Pancreas (tissue), 10 donors: ENCODE measurements around the gene VAV2. TPM values are rescaled to one million over a fixed set of nuclear protein-coding genes. Genes with fewer than 3 reads are reported as not detected.

Source experiments
- ATAC-seq, 4 donors: fragments of 200-7000 bp; cut with Tn5 transposase; one replicate each; pipeline versions ENCODE4 v1.8.0 to v1.9.1; 2020; ENCODE audit warnings: mild to moderate bottlenecking in 4 of 4, moderate library complexity in 4 of 4
- DNase-seq, 6 donors: peaks; one replicate each; pipeline ENCODE4 v3.0.0-alpha.2; 2020
- FAIRE-seq: peaks from 2 replicates; lab custom pipeline; 2012; peaks lifted over from hg19 to GRCh38; lab: Jason Lieb, UNC
- H3K27ac ChIP-seq, 4 donors: fragments of 200-600 bp; sonication (generic); 1 replicate in 3 of 4; 2 replicates in 1 of 4; pipeline versions ENCODE4 v1.5.0 to v1.8.0; 2020
- H3K27me3 ChIP-seq, 4 donors: fragments of 200-600 bp; one replicate each; pipeline ENCODE4 v1.8.0; 2021
- H3K36me3 ChIP-seq, 3 donors: fragments of 200-600 bp; sonication (generic) in 1 of 3; one replicate each; pipeline versions ENCODE4 v1.5.0 to v1.8.0; 2020 to 2021
- H3K4me1 ChIP-seq, 3 donors: fragments of 200-600 bp; one replicate each; pipeline ENCODE4 v1.8.0; 2021
- H3K4me3 ChIP-seq, 4 donors: fragments of 200-600 bp; sonication (generic) in 2 of 4; one replicate each; pipeline versions ENCODE4 v1.5.0 to v1.8.0; 2020 to 2021
- H3K9me3 ChIP-seq, 4 donors: fragments of 200-600 bp; one replicate each; pipeline ENCODE4 v1.8.0; 2021
- CTCF ChIP-seq, 4 donors: fragments of 200-600 bp; sonication (generic) in 3 of 4; IDR thresholded peaks; one replicate each; pipeline versions ENCODE4 v1.5.0 to v1.8.0; 2021; ENCODE audit warnings: antibody characterized with exemption in 4 of 4
- WGBS, 2 donors: extraction: QIAGEN DNeasy Blood & Tissue Kit; methylation state at CpG; one replicate each; pipeline ENCODE4 v1.1.7; 2013; 5-methylcytosine and 5-hydroxymethylcytosine counted together
- intact Hi-C, 3 donors: fragments of 100-400 bp; cut with DNase I; formaldehyde crosslinking; loops; one replicate each; pipeline versions ENCODE4 v1.11.1 to v1.14.2; 2022
- polyA plus RNA-seq, 2 donors: library from polyadenylated mRNA; stranded (reverse); fragments of 200-250 nt; gene quantifications; one replicate each; pipeline ENCODE4 v1.2.3, GENCODE V29; 2013
- total RNA-seq, 6 donors: library from RNA; stranded (reverse); fragmentation: NEBNext Ultra II Directional in 4 of 6; extraction: Animal tissue kit (Norgen Biotek cat#: 25700) in 4 of 6; gene quantifications; one replicate each; pipeline versions ENCODE4 v1.2.1 to v1.2.4, GENCODE V29; 2021 to 2023
- donor health status: healthy with polysubstance abuse.
- donor health status: DM: no; HTN: no; CAD: no; lungs with moderate emphysema.
- donor health status: DM: no; HTN: no; CAD: no.
- donor health status: control.
- donor health status: control.
- donor health status: Bipolar disorder and iron deficiency.
- donor health status: DM: yes; HTN: yes; CAD: no.
- donor health status: DM: no; HTN: no; CAD: no.
- donor health status: DM: no; HTN: no; CAD: no.
- donor health status: DM: yes; HTN: yes; CAD: no.

Gene VAV2
- total and polyA plus RNA-seq, 8 donors = 20.5 to 41.0 (median 33.6) TPM

- 91 to 95% methylated on average over 18 of the region's 18 CpGs for WGBS, 2 donors
- no peak for TF ChIP-seq CTCF (IDR thresholded peaks at IDR 0.05)
- peak in 1 of 6 donors; percentile 67 for DNase-seq
- Histone ChIP-seq H3K4me1 (no peaks in the 10 kb centered on the region), H3K36me3 (no peaks in the 10 kb centered on the region), H3K4me3 (no peak overlapping the region), H3K9me3 (no peaks in the 10 kb centered on the region), H3K27ac (no peak overlapping the region), H3K27me3 (no peaks in the 10 kb centered on the region)
- intact Hi-C loops = no loop called here
- no peak for FAIRE-seq
- no peak for ATAC-seq
Measured at GRCh38 chr9:133846483-133847090, 145.5 kb downstream of the VAV2 start.

- intact Hi-C loops = no loop called here
- H3K4me3 ChIP-seq = no peak overlapping the region
- no peaks in the 10 kb centered on the region for H3K4me1 ChIP-seq
- DNase-seq (peak in 2 of 6 donors; percentile 23 to 55), ATAC-seq (peak in 3 of 4 donors; percentile 33 to 73 (median 70)), FAIRE-seq (no peak)
- WGBS, 2 donors = 66 to 70% methylated on average over 6 to 7 of the region's 7 CpGs
- H3K9me3 ChIP-seq = no peaks in the 10 kb centered on the region
- no peak for TF ChIP-seq CTCF (IDR thresholded peaks at IDR 0.05)
- no peaks in the 10 kb centered on the region for H3K36me3 ChIP-seq
- no peaks in the 10 kb centered on the region for H3K27me3 ChIP-seq
- no peak overlapping the region for H3K27ac ChIP-seq
Measured at GRCh38 chr9:133845440-133845839, 146.7 kb downstream of the VAV2 start.

- no peaks in the 10 kb centered on the region for H3K4me1 ChIP-seq
- ATAC-seq = peak in 2 of 4 donors; percentile 4 to 7
- peak overlapping the region in 1 of 4 donors; percentile 3 for H3K4me3 ChIP-seq
- H3K36me3 ChIP-seq = no peaks in the 10 kb centered on the region
- TF ChIP-seq CTCF (IDR thresholded peaks at IDR 0.05) = no peak
- H3K27me3 ChIP-seq = no peaks in the 10 kb centered on the region
- DNase-seq = no peak
- WGBS, 2 donors = 85 to 87% methylated on average over 23 of the region's 23 CpGs
- H3K27ac ChIP-seq = peak overlapping the region in 2 of 4 donors; percentile 37 to 50
- FAIRE-seq = no peak
- intact Hi-C loops = no loop called here
- H3K9me3 ChIP-seq = no peaks in the 10 kb centered on the region
Measured at GRCh38 chr9:133844881-133845410, 147.2 kb downstream of the VAV2 start.

GRCh38 chr9:133844398-133844784 lies 147.7 kb downstream of the VAV2 start:
- no peak for TF ChIP-seq CTCF (IDR thresholded peaks at IDR 0.05)
- Histone ChIP-seq H3K27me3 (no peaks in the 10 kb centered on the region), H3K4me1 (no peaks in the 10 kb centered on the region), H3K9me3 (no peaks in the 10 kb centered on the region), H3K27ac (peak overlapping the region in 1 of 4 donors; percentile 50), H3K4me3 (no peak overlapping the region), H3K36me3 (no peaks in the 10 kb centered on the region)
- intact Hi-C loops = no loop called here
- FAIRE-seq (no peak), ATAC-seq (no peak), DNase-seq (peak in 1 of 6 donors; percentile 38)
- 84 to 85% methylated on average over 7 of the region's 7 CpGs for WGBS, 2 donors

GRCh38 chr9:133843751-133844397 lies 148.2 kb downstream of the VAV2 start:
- ATAC-seq (no peak), FAIRE-seq (no peak), DNase-seq (peak in 1 of 6 donors; percentile 56)
- WGBS, 2 donors = 85% methylated on average over 19 of the region's 19 CpGs
- no peaks in the 10 kb centered on the region for H3K36me3 ChIP-seq
- intact Hi-C loops = no loop called here
- H3K9me3 ChIP-seq = no peaks in the 10 kb centered on the region
- TF ChIP-seq CTCF (IDR thresholded peaks at IDR 0.05) = no peak
- H3K27me3 ChIP-seq = no peaks in the 10 kb centered on the region
- H3K4me1 ChIP-seq = no peaks in the 10 kb centered on the region
- no peak overlapping the region for H3K27ac ChIP-seq
- H3K4me3 ChIP-seq = no peak overlapping the region
